HepG2 (cell line): ENCODE measurements around the gene TMEM14A. TPM values are rescaled to one million over a fixed set of nuclear protein-coding genes. Genes with fewer than 3 reads are reported as not detected.
A peak's percentile ranks its signal among the peaks of the same experiment; 100 is the strongest.

Experiments
- ATF4 ChIP-seq, 2 experiments: fragments of 450-650 bp in 1 of 2; sonication (generic) in 1 of 2; formaldehyde crosslinking; IDR thresholded peaks; 2 replicates each; pipeline versions ENCODE4 v1.5.0 to v1.8.0; 2020 to 2022; ENCODE audit warnings: mild to moderate bottlenecking in 1 of 2, missing genetic modification reagents in 1 of 2
- BHLHE40 ChIP-seq: IDR thresholded peaks from 2 replicates; pipeline ENCODE4 v1.6.1; 2011; ENCODE audit warnings: low read length, improper control_type of control experiment
- DNMT3B ChIP-seq: conservative IDR thresholded peaks from 2 replicates; pipeline ENCODE4 v1.6.1; 2016; ENCODE audit warnings: missing biosample characterization, control low read depth
- EED ChIP-seq: sonication (generic); formaldehyde crosslinking; IDR thresholded peaks from 2 replicates; pipeline ENCODE4 v1.5.0; 2020; ENCODE audit warnings: mild to moderate bottlenecking, missing genetic modification reagents
- HNF1B ChIP-seq: sonication (generic); formaldehyde crosslinking; IDR thresholded peaks from 2 replicates; pipeline ENCODE4 v1.5.1; 2020; ENCODE audit warnings: mild to moderate bottlenecking, moderate library complexity, missing genetic modification reagents
- KLF15 ChIP-seq: sonication (generic); formaldehyde crosslinking; IDR thresholded peaks from 2 replicates; pipeline ENCODE4 v1.8.1; 2023; ENCODE audit warnings: borderline replicate concordance, mild to moderate bottlenecking, inconsistent platforms, missing genetic modification reagents, mixed read lengths
- MIER2 ChIP-seq: IDR thresholded peaks from 2 replicates; pipeline ENCODE4 v1.6.1; 2016; ENCODE audit warnings: missing biosample characterization, missing genetic modification reagents
- NKX3-1 ChIP-seq: sonication (generic); formaldehyde crosslinking; IDR thresholded peaks from 2 replicates; pipeline ENCODE4 v1.5.0; 2020; ENCODE audit warnings: missing genetic modification reagents
- PHF21A ChIP-seq: sonication (generic); formaldehyde crosslinking; IDR thresholded peaks from 2 replicates; pipeline ENCODE4 v1.5.0; 2020; ENCODE audit warnings: mild to moderate bottlenecking, missing genetic modification reagents
- SETDB1 ChIP-seq: sonication (generic); formaldehyde crosslinking; IDR thresholded peaks from 2 replicates; pipeline ENCODE4 v1.5.1; 2020; ENCODE audit warnings: missing genetic modification reagents, mild to moderate bottlenecking, borderline replicate concordance
- SOX5 ChIP-seq: IDR thresholded peaks from 2 replicates; pipeline ENCODE4 v1.6.1; 2016; ENCODE audit warnings: borderline replicate concordance
- TEAD3 ChIP-seq: optimal IDR thresholded peaks from 2 replicates; pipeline ENCODE3; 2016; ENCODE audit warnings: borderline replicate concordance
- ZBED4 ChIP-seq: sonication (generic); formaldehyde crosslinking; IDR thresholded peaks from 2 replicates; pipeline ENCODE4 v1.4.0; 2020; ENCODE audit warnings: missing genetic modification reagents, borderline replicate concordance
- ZNF207 ChIP-seq: fragments of 450-650 bp; IDR thresholded peaks from 2 replicates; pipeline ENCODE4 v1.6.1; 2016; ENCODE audit warnings: antibody characterized with exemption, borderline replicate concordance
- ZNF24 ChIP-seq: fragments of 450-650 bp; IDR thresholded peaks from 2 replicates; pipeline ENCODE4 v1.6.1; 2017; ENCODE audit warnings: antibody characterized with exemption, mild to moderate bottlenecking
- ZNF256 ChIP-seq: sonication (generic); formaldehyde crosslinking; conservative IDR thresholded peaks from 2 replicates; pipeline ENCODE4 v1.4.0; 2020; ENCODE audit warnings: missing genetic modification reagents
- ZNF280D ChIP-seq: sonication (generic); formaldehyde crosslinking; IDR thresholded peaks from 2 replicates; pipeline ENCODE4 v1.5.1; 2020; ENCODE audit warnings: mild to moderate bottlenecking, missing genetic modification reagents
- ZNF460 ChIP-seq: sonication (generic); formaldehyde crosslinking; IDR thresholded peaks from 2 replicates; pipeline ENCODE4 v1.5.1; 2020; ENCODE audit warnings: missing genetic modification reagents, mild to moderate bottlenecking, borderline replicate concordance
- polyA plus RNA-seq, 8 experiments: library from polyadenylated mRNA; depleted of rRNA in 3 of 8; stranded (reverse) in 7 of 8; unstranded in 1 of 8; fragments of >200 nt; fragmentation: Illumina TruSeq in 4 of 8; extraction: Trizol in 4 of 8; gene quantifications; 2 replicates each; pipeline versions ENCODE4 v1.2.1 to v1.2.3, GENCODE V29; 2011 to 2016; ENCODE audit warnings: low read depth in 4 of 8, missing spikeins in 1 of 8, mixed read lengths in 1 of 8; ENCODE audit not compliant: insufficient read depth in 1 of 8
- total RNA-seq, 5 experiments: library from RNA; depleted of rRNA; stranded (reverse); fragments of >200 nt; fragmentation: Illumina TruSeq; extraction: Trizol; gene quantifications; 2 replicates each; pipeline ENCODE4 v1.2.3, GENCODE V29; 2016; ENCODE audit warnings: low read depth in 1 of 5

The TMEM14A gene
- total and polyA plus RNA-seq, 2 of the 13 experiments (the other 11 are each of a cell fraction or from before 2014, with no cell fraction given): 24.6 to 73.7 TPM

GRCh38 chr6:52670502-52671409, at the start of gene TMEM14A (continued):
- TF ChIP-seq PHF21A (CRISPR knock-in tag) (peak; percentile 89), ZNF207 (no peak), ZNF256 (CRISPR knock-in tag) (no peak; the same call in 1 of the 2 replicates), ATF4 (CRISPR knock-in tag; IDR thresholded peaks at IDR 0.05) (peak in 1 of 2 experiments; percentile 75; a peak in 2 of 4 replicates), EED (peak; percentile 81), MIER2 (CRISPR knock-in tag) (peak; percentile 84), TEAD3 (CRISPR knock-in tag) (peak; percentile 77), ZNF460 (no peak; the same call in 1 of the 2 replicates), DNMT3B (CRISPR knock-in tag) (0 out of 2 replicates have a peak, but pooled peaks have one; percentile 42), ZNF280D (CRISPR knock-in tag) (peak; percentile 84; the same call in 1 of the 2 replicates), ZNF24 (no peak), ZBED4 (CRISPR knock-in tag) (peak; percentile 67; the same call in 1 of the 2 replicates), NKX3-1 (CRISPR knock-in tag) (peak; percentile 83), SOX5 (CRISPR knock-in tag) (peak; percentile 67; the same call in 1 of the 2 replicates), KLF15 (CRISPR knock-in tag) (0 out of 2 replicates have a peak, but pooled peaks have one; percentile 81), BHLHE40 (0 out of 2 replicates have a peak, but pooled peaks have one; percentile 14), SETDB1 (CRISPR knock-in tag) (no peak), HNF1B (CRISPR knock-in tag) (peak; percentile 86)
